Gastrocnemius medialis (tissue), 4 donors: ENCODE results near the gene ADORA2B. TPM values are rescaled to one million over a fixed set of nuclear protein-coding genes. Genes with fewer than 3 reads are reported as not detected.

Experiments used
- ATAC-seq, 2 donors: fragments of 150-250 bp; one replicate each; pipeline ENCODE4 v1.9.1; 2016
- DNase-seq, 2 donors: peaks; one replicate each; pipeline ENCODE4 v3.0.0-alpha.2; 2019
- H3K27ac ChIP-seq, 4 donors: fragments of 200-600 bp; sonication (generic); 1 replicate in 1 of 4; 2 replicates in 3 of 4; pipeline ENCODE4 v1.5.1; 2016 to 2018; ENCODE audit warnings: mild to moderate bottlenecking in 2 of 4, moderate library complexity in 1 of 4
- H3K27me3 ChIP-seq, 3 donors: fragments of 200-600 bp; sonication (generic) in 2 of 3; 1 replicate in 1 of 3; 2 replicates in 2 of 3; pipeline versions ENCODE4 v1.5.1 to v1.6.0; 2016 to 2019; ENCODE audit warnings: mild to moderate bottlenecking in 1 of 3, moderate library complexity in 1 of 3
- H3K36me3 ChIP-seq, 2 donors: fragments of 200-600 bp; sonication (generic) in 1 of 2; one replicate each; pipeline ENCODE4 v1.5.1; 2017 to 2018
- H3K4me1 ChIP-seq, 2 donors: fragments of 200-600 bp; sonication (generic) in 1 of 2; one replicate each; pipeline ENCODE4 v1.5.1; 2016 to 2017; ENCODE audit warnings: mild to moderate bottlenecking in 2 of 2
- H3K4me3 ChIP-seq, 4 donors: fragments of 200-600 bp; sonication (generic) in 3 of 4; 1 replicate in 1 of 4; 2 replicates in 3 of 4; pipeline ENCODE4 v1.5.1; 2016 to 2019; ENCODE audit warnings: mild to moderate bottlenecking in 2 of 4
- H3K9me3 ChIP-seq, 3 donors: fragments of 200-600 bp; sonication (generic) in 2 of 3; 1 replicate in 1 of 3; 2 replicates in 2 of 3; pipeline ENCODE4 v1.5.1; 2016 to 2019
- POLR2A ChIP-seq, 2 donors: fragments of 450-650 bp; IDR thresholded peaks; one replicate each; pipeline ENCODE4 v1.6.1; 2017; ENCODE audit warnings: antibody characterized with exemption in 2 of 2, mild to moderate bottlenecking in 2 of 2, moderate library complexity in 2 of 2
- in situ Hi-C, 4 donors: fragments of 200-750 bp; cut with MboI; loops; one replicate each; pipeline versions ENCODE4 v1.15.0 to v1.8.0; 2017; ENCODE audit warnings: low sequenced_read_pairs in 4 of 4
- intact Hi-C: fragments of 100-400 bp; cut with DNase I; formaldehyde crosslinking; loops from one replicate; pipeline ENCODE4 v1.15.1; 2023; ENCODE audit warnings: low total_unique reads
- total RNA-seq, 4 donors: library from RNA; depleted of rRNA; stranded (reverse); fragments of >200 nt; gene quantifications; one replicate each; pipeline versions ENCODE4 v1.1.0 to v1.2.3, GENCODE V29; 2016
- TF ChIP-seq, protein P1 (sequence below), 5 experiments: fragments of 450-650 bp in 3 of 5; fragments of 200-600 bp in 2 of 5; sonication (generic) in 2 of 5; IDR thresholded peaks in 4 of 5; conservative IDR thresholded peaks in 1 of 5; 1 replicate in 4 of 5; 2 replicates in 1 of 5; pipeline ENCODE4 v1.5.1; 2016 to 2019; ENCODE audit warnings: antibody characterized with exemption in 5 of 5, mild to moderate bottlenecking in 3 of 5, moderate library complexity in 3 of 5

Gene ADORA2B
- total RNA-seq, 4 donors from 2014 or later, result 0.25 to 1.4 TPM; not detected in 2

DNA sequence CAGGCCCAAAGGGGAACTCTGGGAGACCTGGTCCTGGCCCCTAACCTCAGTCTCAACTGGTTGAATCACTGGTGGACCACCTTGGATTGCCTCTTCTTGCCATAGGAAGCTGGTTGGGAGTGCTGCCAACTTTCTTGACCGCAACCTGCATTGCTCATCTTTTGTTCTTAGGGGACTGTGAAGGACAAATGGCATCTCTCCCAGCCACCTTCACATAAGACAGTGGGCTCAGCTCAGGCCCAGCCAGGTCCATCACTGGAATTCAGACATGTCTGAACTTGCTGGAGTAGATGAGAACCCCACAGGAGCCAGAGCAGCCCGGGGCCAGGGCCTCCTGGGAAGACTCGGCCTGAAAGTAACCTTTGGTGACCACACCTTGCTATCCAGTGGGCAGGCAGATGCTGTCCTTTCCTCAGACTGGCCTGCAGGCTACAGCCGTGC is 18.8 kb downstream of the ADORA2B start:
- in situ Hi-C loops (loop anchor here in 1 of 4 donors (25.0 kb wide), 1 partner anchor 99 kb away; no protein-coding TSS in a partner anchor), intact Hi-C loops (no loop called here)
- Histone ChIP-seq H3K27ac (no peak overlapping the region), H3K36me3 (no peaks in the 10 kb centered on the region), H3K27me3 (no peaks in the 10 kb centered on the region), H3K9me3 (no peaks in the 10 kb centered on the region), H3K4me3 (no peak overlapping the region), H3K4me1 (no peaks in the 10 kb centered on the region)
- ATAC-seq (no peak), DNase-seq (no peak)
- TF ChIP-seq, protein P1, sequence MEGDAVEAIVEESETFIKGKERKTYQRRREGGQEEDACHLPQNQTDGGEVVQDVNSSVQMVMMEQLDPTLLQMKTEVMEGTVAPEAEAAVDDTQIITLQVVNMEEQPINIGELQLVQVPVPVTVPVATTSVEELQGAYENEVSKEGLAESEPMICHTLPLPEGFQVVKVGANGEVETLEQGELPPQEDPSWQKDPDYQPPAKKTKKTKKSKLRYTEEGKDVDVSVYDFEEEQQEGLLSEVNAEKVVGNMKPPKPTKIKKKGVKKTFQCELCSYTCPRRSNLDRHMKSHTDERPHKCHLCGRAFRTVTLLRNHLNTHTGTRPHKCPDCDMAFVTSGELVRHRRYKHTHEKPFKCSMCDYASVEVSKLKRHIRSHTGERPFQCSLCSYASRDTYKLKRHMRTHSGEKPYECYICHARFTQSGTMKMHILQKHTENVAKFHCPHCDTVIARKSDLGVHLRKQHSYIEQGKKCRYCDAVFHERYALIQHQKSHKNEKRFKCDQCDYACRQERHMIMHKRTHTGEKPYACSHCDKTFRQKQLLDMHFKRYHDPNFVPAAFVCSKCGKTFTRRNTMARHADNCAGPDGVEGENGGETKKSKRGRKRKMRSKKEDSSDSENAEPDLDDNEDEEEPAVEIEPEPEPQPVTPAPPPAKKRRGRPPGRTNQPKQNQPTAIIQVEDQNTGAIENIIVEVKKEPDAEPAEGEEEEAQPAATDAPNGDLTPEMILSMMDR (IDR thresholded peaks at IDR 0.05 in 4 of 5, conservative IDR thresholded peaks at IDR 0.05 in 1 of 5), result no peak
- no peak for TF ChIP-seq POLR2A (IDR thresholded peaks at IDR 0.05)

DNA sequence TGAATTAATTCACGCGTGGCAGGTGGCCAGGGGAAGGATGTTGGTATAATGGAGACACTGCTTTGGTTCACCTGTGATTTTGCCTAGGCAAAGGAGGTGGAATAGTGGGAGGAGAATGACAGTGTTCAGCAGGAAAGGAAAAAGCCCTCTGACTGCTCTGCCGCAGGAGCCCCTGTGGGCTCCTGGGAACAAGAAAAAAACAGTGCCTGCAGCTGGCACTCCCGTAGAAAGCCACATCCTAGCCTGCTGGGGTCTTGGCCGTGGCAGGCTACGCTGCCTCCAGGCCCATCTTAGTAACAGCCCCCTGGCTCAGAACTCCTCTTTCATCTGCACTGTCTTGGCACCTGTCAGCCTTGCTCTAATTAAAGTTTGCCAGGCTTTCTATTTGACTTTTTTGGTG is 20.6 kb downstream of the ADORA2B start:
- peak overlapping the region in 2 of 4 donors; percentile 8 to 52 for H3K27ac ChIP-seq
- in situ Hi-C loops, result loop anchor here in 1 of 4 donors (25.0 kb wide), 1 partner anchor 97 kb away; no protein-coding TSS in a partner anchor

DNA sequence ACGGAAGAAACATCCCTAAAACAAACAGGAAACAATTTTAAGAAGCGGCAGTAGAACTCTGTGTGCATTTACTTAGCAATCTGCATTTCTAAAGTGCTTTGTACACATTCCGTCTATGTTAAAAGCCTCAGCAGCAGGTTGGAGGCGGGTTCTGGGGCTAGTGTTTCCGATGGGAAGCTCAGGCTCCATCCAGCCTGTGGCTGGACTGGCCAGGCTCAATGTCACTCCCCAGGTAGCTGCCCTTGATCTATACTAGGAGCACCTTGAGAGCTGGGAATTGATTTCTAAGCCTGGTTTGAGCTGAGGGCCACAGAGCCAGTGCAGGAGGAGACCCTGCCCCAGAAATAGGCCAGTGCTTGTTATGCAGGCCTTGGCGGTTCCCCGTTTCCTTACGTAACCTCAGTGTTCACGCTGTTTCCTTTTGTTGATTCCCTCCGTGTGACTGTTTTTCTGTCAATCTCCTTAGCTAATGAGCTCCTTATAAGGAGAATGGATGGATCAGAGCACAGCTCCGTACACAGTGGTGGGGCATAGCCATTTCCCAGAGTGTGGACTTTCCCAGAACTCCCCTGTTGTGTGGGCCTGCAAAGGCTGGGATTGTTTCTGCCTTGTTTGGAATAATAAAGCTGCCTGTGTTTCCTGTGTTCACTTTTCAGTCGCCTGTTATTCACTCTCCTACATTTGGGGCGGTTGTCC is 21.4 kb downstream of the ADORA2B start:
- in situ Hi-C loops (loop anchor here in 1 of 4 donors (25.0 kb wide), 1 partner anchor 96 kb away; no protein-coding TSS in a partner anchor), intact Hi-C loops (no loop called here)
- no peak overlapping the region for H3K4me3 ChIP-seq
- no peaks in the 10 kb centered on the region for H3K27me3 ChIP-seq
- ATAC-seq, result no peak
- H3K36me3 ChIP-seq, result no peaks in the 10 kb centered on the region
- TF ChIP-seq, protein P1 (IDR thresholded peaks at IDR 0.05 in 4 of 5, conservative IDR thresholded peaks at IDR 0.05 in 1 of 5), result no peak
- no peak for TF ChIP-seq POLR2A (IDR thresholded peaks at IDR 0.05)
- H3K4me1 ChIP-seq, result no peaks in the 10 kb centered on the region
- no peaks in the 10 kb centered on the region for H3K9me3 ChIP-seq
- H3K27ac ChIP-seq, result peak overlapping the region; percentile 14 to 52 (median 32)
- no peak for DNase-seq

More for the DNA sequence above, 20.6 kb downstream of the ADORA2B start:
- intact Hi-C loops, result no loop called here
- Histone ChIP-seq H3K4me1 (no peaks in the 10 kb centered on the region), H3K36me3 (no peaks in the 10 kb centered on the region), H3K4me3 (no peak overlapping the region), H3K27me3 (no peaks in the 10 kb centered on the region), H3K9me3 (no peaks in the 10 kb centered on the region)
- ATAC-seq (no peak), DNase-seq (no peak)
- TF ChIP-seq POLR2A (IDR thresholded peaks at IDR 0.05), result no peak
- TF ChIP-seq, protein P1 (IDR thresholded peaks at IDR 0.05 in 4 of 5, conservative IDR thresholded peaks at IDR 0.05 in 1 of 5), result no peak

DNA sequence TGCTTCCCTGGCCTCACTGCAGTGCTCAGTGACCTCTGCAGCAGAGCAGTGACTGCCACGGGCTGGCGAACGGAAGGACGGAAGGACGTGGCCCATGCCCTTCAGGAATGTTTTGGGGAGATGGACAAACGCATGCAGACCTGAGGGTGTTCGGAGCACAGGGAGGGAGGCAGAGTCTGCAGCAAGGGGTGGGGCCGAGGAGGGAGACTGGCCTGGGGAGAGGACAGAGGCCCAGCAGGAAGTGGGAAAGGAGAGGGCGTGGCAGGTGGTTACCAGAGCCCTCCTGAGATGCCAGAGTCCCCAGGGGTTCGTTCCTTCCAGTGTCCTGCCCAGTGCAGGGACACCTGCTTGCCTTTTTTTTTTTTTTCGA is 21.9 kb downstream of the ADORA2B start:
- H3K4me3 ChIP-seq, result no peak overlapping the region
- no peaks in the 10 kb centered on the region for H3K36me3 ChIP-seq
- H3K9me3 ChIP-seq, result no peaks in the 10 kb centered on the region
- H3K4me1 ChIP-seq, result no peaks in the 10 kb centered on the region
- intact Hi-C loops (no loop called here), in situ Hi-C loops (loop anchor here in 1 of 4 donors (25.0 kb wide), 1 partner anchor 95 kb away; no protein-coding TSS in a partner anchor)
- H3K27ac ChIP-seq, result peak overlapping the region in 2 of 4 donors; percentile 33 to 52
- DNase-seq, result no peak
- no peak for TF ChIP-seq POLR2A (IDR thresholded peaks at IDR 0.05)
- TF ChIP-seq, protein P1 (IDR thresholded peaks at IDR 0.05 in 4 of 5, conservative IDR thresholded peaks at IDR 0.05 in 1 of 5), result no peak
- no peak for ATAC-seq
- H3K27me3 ChIP-seq, result no peaks in the 10 kb centered on the region
